ENCODE results near the gene HAPLN1. TPM values are rescaled to one million over a fixed set of nuclear protein-coding genes. Genes with fewer than 3 reads are reported as not detected.
"Not testable (repeated sequence)": the region's sequence is repeated elsewhere in the genome, so short reads cannot be mapped to it uniquely, and the experiment has no call there.

HAPLN1 gene
- polyA plus RNA-seq, 1 donor, result 5.0 TPM

DNA sequence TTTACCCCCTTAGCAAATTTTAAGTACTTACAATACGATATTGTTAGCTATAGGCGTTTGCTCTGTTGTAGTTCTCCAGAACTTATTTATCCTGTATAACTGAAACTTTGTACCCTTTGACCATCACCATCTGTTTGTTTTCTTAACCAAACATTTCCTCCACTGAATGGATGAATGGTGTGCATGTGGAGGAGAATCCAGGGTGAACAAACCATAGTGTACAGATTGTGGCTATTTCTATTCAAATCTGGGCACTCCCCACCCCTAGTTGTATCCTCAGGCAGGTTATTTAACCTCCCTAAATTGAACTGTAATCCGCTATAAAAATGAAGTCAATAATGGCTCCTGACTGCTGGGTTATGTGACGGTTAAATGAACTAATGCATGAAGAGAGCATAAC lies 21.4 kb upstream of the HAPLN1 start:
- no peaks in the 10 kb centered on the region for H3K27me3 ChIP-seq (ENCODE audit: control insufficient read depth, insufficient read depth, low read length)
- no peak overlapping the region for H3K27ac ChIP-seq (ENCODE audit: low read length)
- peaks cover 6% of the 10 kb centered on the region for H3K9me3 ChIP-seq (ENCODE audit: control insufficient read depth, low read depth, low read length)
- no peaks in the 10 kb centered on the region for H3K4me1 ChIP-seq (ENCODE audit: control insufficient read depth, insufficient read depth, low read length)
- H3K36me3 ChIP-seq (ENCODE audit: control insufficient read depth, insufficient read depth, low read length), result no peaks in the 10 kb centered on the region
- H3K4me3 ChIP-seq (ENCODE audit: low read length), result no peak overlapping the region
- DNase-seq, result no peak
- 73% methylated on average over 4 of the region's 4 CpGs for WGBS (ENCODE audit: insufficient coverage, low lambda C conversion rate)

DNA sequence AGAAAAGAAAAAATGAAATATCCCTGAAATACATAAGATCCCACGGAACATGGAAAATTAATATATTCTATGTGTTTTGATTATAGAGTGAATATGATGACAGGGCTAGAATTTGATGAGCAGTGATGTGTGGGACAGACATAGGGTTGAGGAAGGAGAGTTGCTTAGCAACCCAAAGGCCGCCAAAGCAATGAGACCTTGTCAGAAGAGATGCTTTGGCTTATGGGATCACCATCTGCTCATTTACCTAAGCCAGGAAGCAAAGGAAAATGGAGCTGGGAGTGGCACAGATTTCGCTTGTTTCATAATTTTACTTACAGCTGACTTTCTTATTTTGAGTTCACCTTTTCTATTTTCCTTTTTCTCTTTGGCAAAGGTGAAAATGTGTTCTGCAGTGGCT lies 20.9 kb upstream of the HAPLN1 start:
- no peaks in the 10 kb centered on the region for H3K36me3 ChIP-seq (ENCODE audit: control insufficient read depth, insufficient read depth, low read length)
- WGBS (ENCODE audit: insufficient coverage, low lambda C conversion rate), result 90% methylated on average over 2 of the region's 3 CpGs
- no peak overlapping the region for H3K27ac ChIP-seq (ENCODE audit: low read length)
- H3K9me3 ChIP-seq (ENCODE audit: control insufficient read depth, low read depth, low read length), result peaks cover under 1% of the 10 kb centered on the region
- no peaks in the 10 kb centered on the region for H3K4me1 ChIP-seq (ENCODE audit: control insufficient read depth, insufficient read depth, low read length)
- H3K27me3 ChIP-seq (ENCODE audit: control insufficient read depth, insufficient read depth, low read length), result no peaks in the 10 kb centered on the region
- DNase-seq, result no peak
- no peak overlapping the region for H3K4me3 ChIP-seq (ENCODE audit: low read length)

DNA sequence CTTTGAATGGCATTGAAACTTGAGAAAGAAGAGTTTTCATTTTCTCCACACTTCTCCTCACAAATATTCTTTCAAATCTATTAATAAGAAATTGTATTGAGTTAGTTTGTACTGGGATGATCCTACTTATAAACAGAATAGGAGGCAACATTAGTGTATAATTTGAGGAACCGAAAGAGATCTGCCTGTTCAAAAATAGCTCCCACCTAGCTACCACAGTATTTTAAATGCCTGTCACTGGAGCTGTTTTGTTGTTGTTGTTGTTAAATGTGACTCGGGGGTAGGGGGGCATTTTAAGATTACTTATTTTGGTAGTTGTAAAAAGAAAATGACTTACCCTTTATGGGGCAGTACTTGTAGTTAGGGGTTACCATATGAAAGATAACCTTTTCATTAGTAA lies 20.1 kb upstream of the HAPLN1 start:
- no peaks in the 10 kb centered on the region for H3K36me3 ChIP-seq (ENCODE audit: control insufficient read depth, insufficient read depth, low read length)
- no peaks in the 10 kb centered on the region for H3K9me3 ChIP-seq (ENCODE audit: control insufficient read depth, low read depth, low read length)
- no peaks in the 10 kb centered on the region for H3K27me3 ChIP-seq (ENCODE audit: control insufficient read depth, insufficient read depth, low read length)
- H3K27ac ChIP-seq (ENCODE audit: low read length), result no peak overlapping the region
- DNase-seq, result no peak
- H3K4me3 ChIP-seq (ENCODE audit: low read length), result no peak overlapping the region
- WGBS (ENCODE audit: insufficient coverage, low lambda C conversion rate), result no CpG with 5 or more reads among the region's 2 CpGs
- H3K4me1 ChIP-seq (ENCODE audit: control insufficient read depth, insufficient read depth, low read length), result no peaks in the 10 kb centered on the region

DNA sequence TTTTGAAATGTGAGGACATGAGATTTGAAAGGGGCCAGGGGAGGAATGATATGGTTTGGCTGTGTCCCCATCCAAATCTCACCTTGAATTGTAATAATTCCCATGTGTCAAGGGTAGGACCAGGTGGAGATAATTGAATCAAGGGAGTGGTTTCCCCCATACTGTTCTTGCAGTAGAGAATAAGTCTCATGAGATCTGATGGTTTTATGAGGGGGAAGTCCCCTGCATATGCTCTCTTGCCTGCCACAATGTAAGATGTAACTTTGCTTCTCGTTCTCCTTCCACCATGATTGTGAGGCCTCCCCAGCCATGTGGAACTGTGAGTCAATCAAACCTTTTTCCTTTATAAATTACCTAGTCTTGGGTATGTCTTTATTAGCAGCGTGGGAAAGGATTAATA lies 15.5 kb upstream of the HAPLN1 start:
- peak in 1 of 2 donors; percentile 65 for DNase-seq
- 100% methylated on average over 1 of the region's 2 CpGs for WGBS (ENCODE audit: insufficient coverage, low lambda C conversion rate)
- not testable (repeated sequence) for H3K36me3 ChIP-seq (ENCODE audit: control insufficient read depth, insufficient read depth, low read length); H3K27me3 ChIP-seq (ENCODE audit: control insufficient read depth, insufficient read depth, low read length); H3K9me3 ChIP-seq (ENCODE audit: control insufficient read depth, low read depth, low read length); H3K4me1 ChIP-seq (ENCODE audit: control insufficient read depth, insufficient read depth, low read length); H3K27ac ChIP-seq (ENCODE audit: low read length); H3K4me3 ChIP-seq (ENCODE audit: low read length)

DNA sequence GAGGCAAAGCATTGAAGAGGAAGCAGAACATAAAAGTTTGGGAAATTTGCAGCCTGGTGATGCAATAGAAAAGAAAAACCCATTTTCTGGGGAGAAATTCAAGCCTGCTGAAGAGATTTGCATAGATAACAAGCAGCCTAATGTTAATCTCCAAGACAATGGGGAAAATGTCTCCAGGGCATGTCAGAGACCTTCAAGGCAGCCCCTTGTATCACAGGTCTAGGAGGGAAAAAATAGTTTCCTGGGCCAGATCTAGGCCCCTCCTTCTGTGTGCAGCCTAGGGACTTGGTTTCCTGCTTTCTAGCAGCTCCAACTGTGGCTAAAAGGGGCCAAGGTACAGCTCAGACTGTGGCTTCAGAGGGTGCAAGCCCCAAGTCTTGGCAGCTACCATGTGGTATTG lies 14.4 kb upstream of the HAPLN1 start:
- not testable (repeated sequence) for H3K4me1 ChIP-seq (ENCODE audit: control insufficient read depth, insufficient read depth, low read length); H3K27ac ChIP-seq (ENCODE audit: low read length); DNase-seq; H3K9me3 ChIP-seq (ENCODE audit: control insufficient read depth, low read depth, low read length); H3K36me3 ChIP-seq (ENCODE audit: control insufficient read depth, insufficient read depth, low read length); H3K27me3 ChIP-seq (ENCODE audit: control insufficient read depth, insufficient read depth, low read length); H3K4me3 ChIP-seq (ENCODE audit: low read length)

DNA sequence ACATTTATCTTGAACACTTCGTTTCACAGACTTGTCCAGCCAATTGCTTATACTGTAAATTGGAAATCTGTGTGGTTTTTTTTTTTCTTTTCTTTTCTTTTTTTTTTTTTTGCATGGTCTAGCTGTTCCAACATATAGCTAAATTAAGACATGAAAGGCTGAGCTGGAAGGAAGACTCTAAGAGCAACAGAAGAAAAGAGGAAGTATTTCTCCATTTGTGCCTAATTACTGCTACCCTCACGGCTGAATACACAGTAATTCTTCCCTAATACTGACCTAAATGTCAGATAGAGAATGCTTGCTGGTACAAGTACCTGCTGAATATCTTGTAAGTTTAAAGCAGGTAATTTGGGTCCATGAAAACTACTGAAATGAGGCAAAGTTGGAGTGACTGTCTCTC lies 11.0 kb upstream of the HAPLN1 start:
- Histone ChIP-seq H3K36me3 (ENCODE audit: control insufficient read depth, insufficient read depth, low read length) (no peaks in the 10 kb centered on the region), H3K27ac (ENCODE audit: low read length) (no peak overlapping the region), H3K9me3 (ENCODE audit: control insufficient read depth, low read depth, low read length) (peaks cover 3% of the 10 kb centered on the region), H3K4me3 (ENCODE audit: low read length) (no peak overlapping the region), H3K27me3 (ENCODE audit: control insufficient read depth, insufficient read depth, low read length) (no peaks in the 10 kb centered on the region), H3K4me1 (ENCODE audit: control insufficient read depth, insufficient read depth, low read length) (no peaks in the 10 kb centered on the region)
- no peak for DNase-seq
- 14% methylated on average over 1 of the region's 2 CpGs for WGBS (ENCODE audit: insufficient coverage, low lambda C conversion rate)

DNA sequence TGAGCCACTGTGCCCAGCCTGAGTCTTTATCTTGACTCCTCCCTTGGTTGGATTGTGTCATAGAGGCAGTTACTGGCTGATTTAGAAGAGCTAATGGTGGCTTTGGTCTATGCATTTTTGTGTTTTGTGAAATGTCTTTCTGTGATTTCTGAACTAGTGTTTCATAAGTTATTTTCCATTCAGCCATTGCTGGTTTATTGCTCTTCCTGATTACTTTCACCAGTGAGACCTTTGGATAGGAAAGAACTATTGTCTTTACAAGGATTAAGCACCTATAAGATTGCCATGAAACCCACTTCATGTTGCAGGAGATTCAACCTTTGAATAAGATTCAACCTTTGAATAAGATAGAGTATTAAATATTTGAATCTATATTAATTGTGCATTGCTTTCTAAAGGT lies 8.7 kb upstream of the HAPLN1 start:
- no peaks in the 10 kb centered on the region for H3K4me1 ChIP-seq (ENCODE audit: control insufficient read depth, insufficient read depth, low read length)
- peak; percentile 40 to 62 for DNase-seq
- no peak overlapping the region for H3K4me3 ChIP-seq (ENCODE audit: low read length)
- no peak overlapping the region for H3K27ac ChIP-seq (ENCODE audit: low read length)
- H3K36me3 ChIP-seq (ENCODE audit: control insufficient read depth, insufficient read depth, low read length), result no peaks in the 10 kb centered on the region
- H3K27me3 ChIP-seq (ENCODE audit: control insufficient read depth, insufficient read depth, low read length), result no peaks in the 10 kb centered on the region
- peaks cover 3% of the 10 kb centered on the region for H3K9me3 ChIP-seq (ENCODE audit: control insufficient read depth, low read depth, low read length)

DNA sequence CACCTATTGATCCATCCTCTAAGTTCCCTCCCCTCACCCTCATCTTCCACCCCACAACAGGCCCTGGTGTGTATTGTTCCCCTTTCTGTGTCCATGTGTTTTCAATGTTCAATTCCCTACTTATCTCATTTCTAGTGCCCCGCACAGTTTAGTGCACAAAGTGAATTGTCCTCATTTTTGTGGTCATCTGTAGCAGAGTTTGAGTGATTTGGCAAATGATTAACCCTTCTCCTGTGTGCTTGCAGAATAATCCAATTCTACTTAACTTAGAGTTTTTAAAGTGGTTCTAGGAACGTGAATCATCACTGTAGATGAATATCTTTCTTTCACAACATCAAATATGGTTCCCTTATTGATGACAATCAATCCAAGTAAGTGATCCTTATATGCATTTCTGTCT lies 6.3 kb upstream of the HAPLN1 start:
- WGBS (ENCODE audit: insufficient coverage, low lambda C conversion rate), result 20% methylated on average over 1 of the region's 2 CpGs
- Histone ChIP-seq H3K4me1 (ENCODE audit: control insufficient read depth, insufficient read depth, low read length) (no peaks in the 10 kb centered on the region), H3K9me3 (ENCODE audit: control insufficient read depth, low read depth, low read length) (no peaks in the 10 kb centered on the region), H3K27me3 (ENCODE audit: control insufficient read depth, insufficient read depth, low read length) (no peaks in the 10 kb centered on the region), H3K36me3 (ENCODE audit: control insufficient read depth, insufficient read depth, low read length) (no peaks in the 10 kb centered on the region), H3K4me3 (ENCODE audit: low read length) (no peak overlapping the region), H3K27ac (ENCODE audit: low read length) (no peak overlapping the region)
- DNase-seq, result no peak

DNA sequence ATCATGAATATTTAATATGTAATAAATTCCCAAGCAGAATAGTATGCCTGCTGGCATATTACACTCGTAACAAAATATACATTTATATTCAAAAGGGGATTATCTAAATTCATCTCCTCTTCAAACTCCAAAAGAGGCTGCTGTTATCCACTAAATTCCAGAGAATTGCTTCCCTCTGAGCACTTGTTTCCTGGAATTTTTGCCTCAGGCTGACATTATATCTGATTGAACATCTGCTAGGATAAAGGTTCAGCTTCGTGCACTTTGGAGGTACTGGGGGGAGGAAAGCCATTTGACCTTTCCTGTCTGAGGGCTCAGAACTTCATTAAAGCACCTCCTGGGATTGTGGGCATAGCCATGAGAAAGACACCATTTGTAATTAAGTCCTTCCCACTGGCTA lies 4.3 kb upstream of the HAPLN1 start:
- DNase-seq, result no peak
- Histone ChIP-seq H3K9me3 (ENCODE audit: control insufficient read depth, low read depth, low read length) (no peaks in the 10 kb centered on the region), H3K36me3 (ENCODE audit: control insufficient read depth, insufficient read depth, low read length) (no peaks in the 10 kb centered on the region), H3K4me3 (ENCODE audit: low read length) (no peak overlapping the region), H3K27ac (ENCODE audit: low read length) (no peak overlapping the region), H3K27me3 (ENCODE audit: control insufficient read depth, insufficient read depth, low read length) (peaks cover 17% of the 10 kb centered on the region), H3K4me1 (ENCODE audit: control insufficient read depth, insufficient read depth, low read length) (peaks cover 5% of the 10 kb centered on the region)
- no CpG with 5 or more reads among the region's 2 CpGs for WGBS (ENCODE audit: insufficient coverage, low lambda C conversion rate)

DNA sequence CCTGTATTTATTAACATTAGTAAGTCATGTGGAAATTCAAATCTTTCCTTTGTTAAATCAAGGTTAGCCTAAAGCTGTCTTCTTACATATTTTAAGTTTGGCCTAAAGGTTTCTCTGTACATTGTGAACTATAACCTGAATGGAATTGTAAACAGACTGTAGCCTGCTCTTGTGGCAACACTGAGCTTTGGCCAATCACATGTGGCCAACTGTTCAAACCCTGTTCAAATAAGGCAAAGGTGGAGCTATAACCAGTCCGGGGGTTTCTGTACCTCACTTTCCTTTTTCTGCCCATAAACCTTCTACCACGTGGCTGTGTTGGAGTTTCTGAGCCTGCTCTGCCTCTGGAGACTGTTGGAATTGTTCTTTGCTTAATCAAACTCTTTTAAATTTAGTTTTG lies 3.3 kb upstream of the HAPLN1 start:
- 0% methylated on average over 2 of the region's 2 CpGs for WGBS (ENCODE audit: insufficient coverage, low lambda C conversion rate)
- no peaks in the 10 kb centered on the region for H3K36me3 ChIP-seq (ENCODE audit: control insufficient read depth, insufficient read depth, low read length)
- H3K27ac ChIP-seq (ENCODE audit: low read length), result no peak overlapping the region
- peaks cover 21% of the 10 kb centered on the region for H3K27me3 ChIP-seq (ENCODE audit: control insufficient read depth, insufficient read depth, low read length)
- DNase-seq, result peak; percentile 69 to 82
- peaks cover 5% of the 10 kb centered on the region for H3K4me1 ChIP-seq (ENCODE audit: control insufficient read depth, insufficient read depth, low read length)
- no peaks in the 10 kb centered on the region for H3K9me3 ChIP-seq (ENCODE audit: control insufficient read depth, low read depth, low read length)
- no peak overlapping the region for H3K4me3 ChIP-seq (ENCODE audit: low read length)

DNA sequence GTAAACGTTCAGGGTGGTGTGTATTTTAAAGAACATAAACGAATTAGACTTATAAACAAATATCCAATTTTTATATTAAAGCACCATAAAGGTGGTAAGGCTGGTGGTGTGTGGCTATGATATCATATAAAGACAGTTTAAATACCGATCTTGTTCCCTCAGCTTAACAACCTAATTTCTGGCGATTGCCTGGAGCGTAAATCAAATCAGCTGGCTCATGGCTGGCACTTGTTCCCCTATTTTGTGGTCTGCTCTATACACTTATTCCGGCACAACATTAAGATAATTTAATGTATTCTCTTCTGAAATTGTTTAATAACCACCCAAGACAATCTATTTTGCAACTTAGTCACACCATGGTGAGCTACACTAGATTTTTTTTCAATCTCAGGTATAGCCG lies 2.4 kb upstream of the HAPLN1 start:
- DNase-seq, result no peak
- Histone ChIP-seq H3K9me3 (ENCODE audit: control insufficient read depth, low read depth, low read length) (no peaks in the 10 kb centered on the region), H3K36me3 (ENCODE audit: control insufficient read depth, insufficient read depth, low read length) (no peaks in the 10 kb centered on the region), H3K4me3 (ENCODE audit: low read length) (no peak overlapping the region), H3K27me3 (ENCODE audit: control insufficient read depth, insufficient read depth, low read length) (peaks cover 22% of the 10 kb centered on the region), H3K4me1 (ENCODE audit: control insufficient read depth, insufficient read depth, low read length) (peaks cover 5% of the 10 kb centered on the region), H3K27ac (ENCODE audit: low read length) (no peak overlapping the region)
- 64% methylated on average over 5 of the region's 7 CpGs for WGBS (ENCODE audit: insufficient coverage, low lambda C conversion rate)

All from large intestine (tissue), 3 donors.